Measurements from ENCODE around the gene LRP10. TPM values are rescaled to one million over a fixed set of nuclear protein-coding genes. Genes with fewer than 3 reads are reported as not detected.
"Not testable (repeated sequence)": the region's sequence is repeated elsewhere in the genome, so short reads cannot be mapped to it uniquely, and the experiment has no call there.

LRP10 gene
- total RNA-seq, 1 donor from 2014 or later: 11.0 TPM

DNA sequence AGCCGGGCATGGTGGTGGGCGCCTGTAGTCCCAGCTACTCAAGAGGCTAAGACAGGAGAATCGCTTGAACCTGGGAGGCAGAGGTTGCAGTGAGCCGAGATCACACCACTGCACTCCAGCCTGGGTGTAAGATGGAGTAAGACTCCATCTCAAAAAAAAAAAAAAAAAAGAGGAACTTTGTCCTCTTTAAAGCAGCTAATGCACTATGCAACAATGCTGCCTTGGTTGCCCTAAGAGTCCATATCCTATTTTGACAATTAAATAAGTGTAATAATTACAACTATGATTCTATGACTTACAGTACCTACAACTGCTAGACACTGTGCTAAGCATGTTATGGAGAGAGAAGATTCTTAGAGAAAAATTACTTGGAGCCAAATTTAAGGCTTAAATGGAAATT is 43.3 kb downstream of the LRP10 start:
- not testable (repeated sequence) for H3K36me3 ChIP-seq (ENCODE audit: control insufficient read depth in 3 of 3, insufficient read depth in 3 of 3, low read length in 3 of 3); H3K4me3 ChIP-seq (ENCODE audit: low read length in 3 of 3); H3K27me3 ChIP-seq (ENCODE audit: control insufficient read depth in 3 of 3, insufficient read depth in 3 of 3, low read length in 3 of 3); H3K9me3 ChIP-seq (ENCODE audit: control insufficient read depth in 3 of 3, low read length in 3 of 3); H3K27ac ChIP-seq (ENCODE audit: low read depth, low read length); H3K9ac ChIP-seq (ENCODE audit: low read depth in 1 of 3, low read length in 3 of 3)
- H3K4me1 ChIP-seq (ENCODE audit: control insufficient read depth in 3 of 3, insufficient read depth in 3 of 3, low read length in 3 of 3): peaks cover 11 to 19% (median 11%) of the 10 kb centered on the region in 3 donors

DNA sequence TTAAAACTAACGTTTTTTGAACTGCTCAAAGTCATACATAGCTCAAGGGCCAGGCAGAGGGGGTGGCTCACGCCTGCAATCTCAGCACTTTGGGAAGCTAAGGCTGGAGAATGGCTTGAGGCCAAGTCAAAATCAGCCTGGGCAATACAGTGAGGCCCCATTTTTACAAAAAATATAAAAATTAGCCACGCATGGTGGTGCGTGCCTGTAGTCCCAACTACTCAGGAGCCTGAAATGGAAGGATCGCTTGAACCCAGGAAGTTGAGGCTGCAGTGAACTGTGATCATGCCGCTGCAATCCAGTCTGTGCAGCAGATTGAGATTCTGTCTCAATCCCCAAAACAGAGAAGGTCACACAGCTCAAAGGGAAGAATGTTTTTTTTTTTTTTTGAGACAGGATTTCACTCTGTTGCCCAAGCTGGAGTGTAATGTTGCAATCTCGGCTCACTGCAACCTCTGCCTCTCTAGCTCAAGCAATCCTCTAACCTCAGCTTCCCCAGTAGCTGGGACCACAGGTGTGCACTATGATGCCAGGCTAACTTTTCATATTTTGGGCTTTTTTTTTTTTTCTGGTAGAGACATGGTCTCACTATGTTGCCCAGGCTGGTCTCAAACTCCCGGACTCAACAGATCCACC is 44.5 kb downstream of the LRP10 start:
- Histone ChIP-seq H3K4me3 (ENCODE audit: low read length in 3 of 3) (no peak overlapping the region), H3K4me1 (ENCODE audit: control insufficient read depth in 3 of 3, insufficient read depth in 3 of 3, low read length in 3 of 3) (peaks cover 11 to 19% (median 11%) of the 10 kb centered on the region in 3 donors), H3K27ac (ENCODE audit: low read depth, low read length) (no peak overlapping the region), H3K36me3 (ENCODE audit: control insufficient read depth in 3 of 3, insufficient read depth in 3 of 3, low read length in 3 of 3) (peaks cover 8 to 14% (median 11%) of the 10 kb centered on the region in 3 donors), H3K9ac (ENCODE audit: low read depth in 1 of 3, low read length in 3 of 3) (peak overlapping the region in 1 of 3 donors; percentile 10), H3K27me3 (ENCODE audit: control insufficient read depth in 3 of 3, insufficient read depth in 3 of 3, low read length in 3 of 3) (no peaks in the 10 kb centered on the region), H3K9me3 (ENCODE audit: control insufficient read depth in 3 of 3, low read length in 3 of 3) (no peaks in the 10 kb centered on the region)

DNA sequence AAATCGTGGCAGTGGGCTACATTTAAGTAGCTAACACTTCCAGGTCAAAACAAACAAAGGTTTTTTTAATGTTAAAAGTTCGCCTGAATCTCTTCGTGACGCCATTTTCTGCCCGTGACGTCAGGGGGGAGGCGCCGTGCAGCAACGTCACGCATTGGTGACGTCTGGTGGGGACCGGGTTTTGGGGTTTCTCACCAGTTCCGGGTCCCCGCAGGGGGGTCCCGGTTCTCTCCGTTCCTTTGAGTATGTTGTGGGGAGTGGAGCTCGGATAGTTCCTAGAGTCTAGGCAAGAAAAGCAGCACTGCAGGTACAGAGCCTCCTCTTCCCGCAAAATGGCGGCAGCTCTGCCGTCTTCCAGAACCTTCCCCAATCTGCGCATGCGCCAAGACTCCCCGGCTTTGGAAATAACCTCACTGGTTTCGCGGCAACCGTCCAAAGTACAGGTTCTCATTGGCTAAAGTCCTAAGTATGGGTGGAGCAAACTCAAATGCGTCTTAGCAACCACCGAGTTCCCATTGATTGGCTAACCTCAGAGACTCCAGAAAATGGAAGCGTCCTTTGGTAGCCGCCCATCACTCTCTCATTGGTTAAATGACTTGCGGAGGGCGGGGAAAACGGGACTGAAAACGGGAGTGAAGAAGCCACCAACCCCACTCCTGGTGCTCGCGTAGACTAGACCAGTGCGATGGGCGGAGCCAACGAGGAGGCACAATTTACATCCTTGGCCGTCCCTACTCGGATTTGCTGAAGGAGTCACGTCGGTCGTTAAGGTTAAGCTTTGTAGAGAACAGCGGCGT is 47.5 kb downstream of the LRP10 start, which contains the start of gene RBM23:
Gene RBM23, minus strand, starts transcription at position 346 of the 797 bp plus-strand sequence.
- no peaks in the 10 kb centered on the region for H3K27me3 ChIP-seq (ENCODE audit: control insufficient read depth in 3 of 3, insufficient read depth in 3 of 3, low read length in 3 of 3)
- H3K36me3 ChIP-seq (ENCODE audit: control insufficient read depth in 3 of 3, insufficient read depth in 3 of 3, low read length in 3 of 3): peaks cover 27 to 36% (median 31%) of the 10 kb centered on the region in 3 donors
- peak within 1 kb of the TSS; percentile 99 for H3K27ac ChIP-seq (ENCODE audit: low read depth, low read length)
- peaks cover 11 to 19% (median 11%) of the 10 kb centered on the region in 3 donors for H3K4me1 ChIP-seq (ENCODE audit: control insufficient read depth in 3 of 3, insufficient read depth in 3 of 3, low read length in 3 of 3)
- no peaks in the 10 kb centered on the region for H3K9me3 ChIP-seq (ENCODE audit: control insufficient read depth in 3 of 3, low read length in 3 of 3)
- H3K9ac ChIP-seq (ENCODE audit: low read depth in 1 of 3, low read length in 3 of 3): peak within 1 kb of the TSS; percentile 97 to 100 (median 98)
- H3K4me3 ChIP-seq (ENCODE audit: low read length in 3 of 3): peak within 1 kb of the TSS; percentile 83 to 97 (median 97)

DNA sequence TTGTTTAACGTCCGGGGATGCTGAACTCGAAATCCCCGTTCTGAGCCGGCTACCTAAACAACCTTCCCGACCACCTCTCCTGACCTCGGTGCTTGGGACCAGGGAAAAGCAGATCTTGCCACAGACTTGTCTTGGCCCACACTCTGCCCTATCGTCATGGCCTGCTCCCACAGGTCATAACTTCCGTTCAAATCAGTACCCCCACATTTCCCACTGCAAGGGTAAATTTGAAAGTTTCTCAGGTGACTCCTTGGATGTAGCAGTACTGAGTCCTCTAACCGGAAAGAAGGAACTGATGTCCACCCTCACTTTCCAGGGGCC is 48.0 kb downstream of the LRP10 start:
- H3K9me3 ChIP-seq (ENCODE audit: control insufficient read depth in 3 of 3, low read length in 3 of 3): no peaks in the 10 kb centered on the region
- peak overlapping the region; percentile 30 to 74 (median 62) for H3K9ac ChIP-seq (ENCODE audit: low read depth in 1 of 3, low read length in 3 of 3)
- peaks cover 11 to 19% (median 11%) of the 10 kb centered on the region in 3 donors for H3K4me1 ChIP-seq (ENCODE audit: control insufficient read depth in 3 of 3, insufficient read depth in 3 of 3, low read length in 3 of 3)
- H3K27ac ChIP-seq (ENCODE audit: low read depth, low read length): peak overlapping the region; percentile 99
- H3K4me3 ChIP-seq (ENCODE audit: low read length in 3 of 3): peak overlapping the region; percentile 60 to 85 (median 73)
- H3K36me3 ChIP-seq (ENCODE audit: control insufficient read depth in 3 of 3, insufficient read depth in 3 of 3, low read length in 3 of 3): peaks cover 32 to 38% (median 37%) of the 10 kb centered on the region in 3 donors
- no peaks in the 10 kb centered on the region for H3K27me3 ChIP-seq (ENCODE audit: control insufficient read depth in 3 of 3, insufficient read depth in 3 of 3, low read length in 3 of 3)

DNA sequence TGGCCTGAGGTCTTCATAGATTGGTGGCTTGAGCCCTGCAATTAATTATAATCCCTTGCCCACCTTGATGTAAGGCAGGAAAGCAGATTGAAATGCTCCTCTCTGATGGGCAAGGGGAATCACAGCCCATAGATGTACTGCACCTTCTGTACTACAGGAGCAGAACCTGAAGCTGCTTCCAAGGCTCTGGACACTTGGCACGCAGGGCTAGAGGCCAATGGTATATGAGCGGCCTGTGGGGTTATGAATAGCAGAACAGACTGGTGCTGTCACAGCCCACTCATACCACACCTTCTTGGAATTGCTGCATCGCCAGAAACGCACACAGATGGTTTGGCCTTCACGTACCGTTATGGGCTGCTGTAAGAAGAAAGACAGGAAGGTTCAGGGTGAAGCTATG is 49.2 kb downstream of the LRP10 start:
- Histone ChIP-seq H3K9ac (ENCODE audit: low read depth in 1 of 3, low read length in 3 of 3) (no peak overlapping the region), H3K4me3 (ENCODE audit: low read length in 3 of 3) (no peak overlapping the region), H3K36me3 (ENCODE audit: control insufficient read depth in 3 of 3, insufficient read depth in 3 of 3, low read length in 3 of 3) (peaks cover 35 to 44% (median 43%) of the 10 kb centered on the region in 3 donors), H3K4me1 (ENCODE audit: control insufficient read depth in 3 of 3, insufficient read depth in 3 of 3, low read length in 3 of 3) (peaks cover 11 to 19% (median 11%) of the 10 kb centered on the region in 3 donors), H3K27me3 (ENCODE audit: control insufficient read depth in 3 of 3, insufficient read depth in 3 of 3, low read length in 3 of 3) (no peaks in the 10 kb centered on the region), H3K27ac (ENCODE audit: low read depth, low read length) (no peak overlapping the region), H3K9me3 (ENCODE audit: control insufficient read depth in 3 of 3, low read length in 3 of 3) (no peaks in the 10 kb centered on the region)

DNA sequence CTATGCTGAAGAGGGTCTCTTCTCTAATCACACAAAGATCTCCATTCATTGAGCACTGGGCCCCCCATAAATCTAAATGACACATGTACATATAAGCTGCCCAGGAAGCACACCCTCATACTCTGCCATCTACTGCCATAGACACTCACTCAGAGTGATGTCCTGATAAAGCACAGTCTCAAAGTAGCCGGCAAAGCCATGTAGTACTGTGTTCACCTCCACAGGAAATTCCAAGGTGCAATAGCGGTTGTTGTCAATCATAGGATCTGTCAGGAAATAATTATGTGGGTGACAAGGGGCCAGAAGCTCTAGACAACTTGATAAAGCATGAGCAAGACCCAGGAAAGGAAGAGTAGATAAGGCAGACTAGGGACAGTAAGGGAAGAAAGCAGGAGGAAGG is 50.8 kb downstream of the LRP10 start:
- H3K4me1 ChIP-seq (ENCODE audit: control insufficient read depth in 3 of 3, insufficient read depth in 3 of 3, low read length in 3 of 3): peaks cover 4 to 13% (median 9%) of the 10 kb centered on the region in 3 donors
- no peak overlapping the region for H3K27ac ChIP-seq (ENCODE audit: low read depth, low read length)
- H3K9me3 ChIP-seq (ENCODE audit: control insufficient read depth in 3 of 3, low read length in 3 of 3): no peaks in the 10 kb centered on the region
- no peaks in the 10 kb centered on the region for H3K27me3 ChIP-seq (ENCODE audit: control insufficient read depth in 3 of 3, insufficient read depth in 3 of 3, low read length in 3 of 3)
- peaks cover 43 to 54% (median 53%) of the 10 kb centered on the region in 3 donors for H3K36me3 ChIP-seq (ENCODE audit: control insufficient read depth in 3 of 3, insufficient read depth in 3 of 3, low read length in 3 of 3)
- no peak overlapping the region for H3K9ac ChIP-seq (ENCODE audit: low read depth in 1 of 3, low read length in 3 of 3)
- H3K4me3 ChIP-seq (ENCODE audit: low read length in 3 of 3): no peak overlapping the region

DNA sequence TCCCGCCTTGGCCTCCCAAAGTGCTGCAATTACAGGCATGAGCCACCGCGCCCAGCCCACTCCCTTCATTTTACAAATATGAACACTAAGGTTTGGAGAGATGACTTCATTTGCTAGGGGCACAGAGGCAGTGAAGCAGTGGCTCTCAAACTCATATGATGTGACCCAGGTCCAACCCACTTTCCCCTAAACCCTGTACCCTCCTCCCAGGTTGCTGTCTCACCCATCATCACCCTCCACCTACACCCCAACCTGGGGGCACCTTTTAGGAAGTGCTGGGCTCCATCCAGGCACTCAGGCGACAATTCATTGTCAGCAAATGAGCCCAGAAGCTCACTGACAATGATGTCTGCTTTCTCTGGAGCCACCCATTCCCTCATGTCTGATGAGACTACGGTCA is 52.2 kb downstream of the LRP10 start:
- no peaks in the 10 kb centered on the region for H3K27me3 ChIP-seq (ENCODE audit: control insufficient read depth in 3 of 3, insufficient read depth in 3 of 3, low read length in 3 of 3)
- peaks cover 44 to 56% (median 55%) of the 10 kb centered on the region in 3 donors for H3K36me3 ChIP-seq (ENCODE audit: control insufficient read depth in 3 of 3, insufficient read depth in 3 of 3, low read length in 3 of 3)
- no peak overlapping the region for H3K27ac ChIP-seq (ENCODE audit: low read depth, low read length)
- no peak overlapping the region for H3K4me3 ChIP-seq (ENCODE audit: low read length in 3 of 3)
- H3K9me3 ChIP-seq (ENCODE audit: control insufficient read depth in 3 of 3, low read length in 3 of 3): no peaks in the 10 kb centered on the region
- H3K4me1 ChIP-seq (ENCODE audit: control insufficient read depth in 3 of 3, insufficient read depth in 3 of 3, low read length in 3 of 3): peaks cover 10 to 21% (median 11%) of the 10 kb centered on the region in 3 donors
- H3K9ac ChIP-seq (ENCODE audit: low read depth in 1 of 3, low read length in 3 of 3): no peak overlapping the region

DNA sequence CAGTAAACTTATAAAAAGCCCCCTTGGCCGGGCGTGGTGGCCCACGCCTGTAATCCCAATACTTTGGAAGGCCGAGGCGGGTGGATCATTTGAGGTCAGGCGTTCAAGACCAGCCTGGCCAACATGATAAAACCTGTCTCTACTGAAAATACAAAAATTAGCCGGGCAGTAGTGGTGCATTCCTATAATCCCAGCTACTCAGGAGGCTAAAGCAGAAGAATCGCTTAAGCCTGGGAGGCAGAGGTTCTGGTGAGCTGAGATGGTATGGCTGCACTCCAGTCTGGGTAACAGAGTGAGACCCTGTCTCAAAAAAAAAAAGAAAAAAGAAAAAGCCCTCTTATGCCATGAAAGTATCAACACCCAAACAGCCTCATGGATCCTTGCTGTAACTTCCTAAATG is 54.0 kb downstream of the LRP10 start:
- peaks cover 41 to 52% (median 51%) of the 10 kb centered on the region in 3 donors for H3K36me3 ChIP-seq (ENCODE audit: control insufficient read depth in 3 of 3, insufficient read depth in 3 of 3, low read length in 3 of 3)
- no peaks in the 10 kb centered on the region for H3K9me3 ChIP-seq (ENCODE audit: control insufficient read depth in 3 of 3, low read length in 3 of 3)
- no peak overlapping the region for H3K4me3 ChIP-seq (ENCODE audit: low read length in 3 of 3)
- H3K27me3 ChIP-seq (ENCODE audit: control insufficient read depth in 3 of 3, insufficient read depth in 3 of 3, low read length in 3 of 3): no peaks in the 10 kb centered on the region
- peaks cover 16 to 23% (median 20%) of the 10 kb centered on the region in 3 donors for H3K4me1 ChIP-seq (ENCODE audit: control insufficient read depth in 3 of 3, insufficient read depth in 3 of 3, low read length in 3 of 3)
- no peak overlapping the region for H3K9ac ChIP-seq (ENCODE audit: low read depth in 1 of 3, low read length in 3 of 3)
- no peak overlapping the region for H3K27ac ChIP-seq (ENCODE audit: low read depth, low read length)

DNA sequence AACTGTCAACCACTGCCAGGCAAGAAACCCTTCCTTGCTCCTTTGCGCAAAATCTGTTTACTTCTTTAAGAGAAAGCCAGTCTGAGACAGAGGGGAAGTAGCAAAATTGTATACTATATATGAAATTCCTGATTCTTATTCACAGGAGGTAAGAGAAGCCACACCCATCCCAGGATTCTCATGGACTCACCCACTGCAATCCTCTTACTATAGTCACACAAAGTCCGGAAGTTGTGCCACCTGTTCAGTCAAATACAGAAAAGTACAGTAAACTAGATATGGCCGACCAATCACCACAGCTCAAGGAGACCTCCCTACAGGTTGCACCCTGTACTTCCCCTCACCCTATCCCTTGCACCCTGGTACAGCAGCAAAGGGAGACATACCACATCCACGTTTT is 54.8 kb downstream of the LRP10 start:
- peaks cover 34 to 44% (median 43%) of the 10 kb centered on the region in 3 donors for H3K36me3 ChIP-seq (ENCODE audit: control insufficient read depth in 3 of 3, insufficient read depth in 3 of 3, low read length in 3 of 3)
- no peaks in the 10 kb centered on the region for H3K27me3 ChIP-seq (ENCODE audit: control insufficient read depth in 3 of 3, insufficient read depth in 3 of 3, low read length in 3 of 3)
- H3K27ac ChIP-seq (ENCODE audit: low read depth, low read length): no peak overlapping the region
- H3K4me1 ChIP-seq (ENCODE audit: control insufficient read depth in 3 of 3, insufficient read depth in 3 of 3, low read length in 3 of 3): peaks cover 17 to 24% (median 21%) of the 10 kb centered on the region in 3 donors
- no peak overlapping the region for H3K9ac ChIP-seq (ENCODE audit: low read depth in 1 of 3, low read length in 3 of 3)
- H3K9me3 ChIP-seq (ENCODE audit: control insufficient read depth in 3 of 3, low read length in 3 of 3): no peaks in the 10 kb centered on the region
- H3K4me3 ChIP-seq (ENCODE audit: low read length in 3 of 3): no peak overlapping the region

Measured in skeletal muscle tissue (tissue), 4 donors.